T-helper 2 cell treated with Interferon-gamma antibody and Interleukin-4, amounts not matched to agents 5 μg/mL and 100 μg/mL, for 36 hours (primary cell): ENCODE results near the gene CDC25B.
A peak's percentile ranks its signal among the peaks of the same experiment; 100 is the strongest.

Experiments
- DNase-seq: peaks from one replicate; pipeline ENCODE4 v3.0.0; 2021; ENCODE audit warnings: low spot score
- H3K27ac Mint-ChIP-seq: one replicate; pipeline ENCODE4 v1.8.0; 2021; ENCODE audit warnings: mild to moderate bottlenecking, mixed read lengths
- H3K27me3 Mint-ChIP-seq: one replicate; pipeline ENCODE4 v1.8.0; 2021; ENCODE audit warnings: low read depth, mixed read lengths
- H3K36me3 Mint-ChIP-seq: one replicate; pipeline ENCODE4 v1.8.0; 2021; ENCODE audit warnings: low read depth, mixed read lengths
- H3K4me1 Mint-ChIP-seq: one replicate; pipeline ENCODE4 v1.8.0; 2021; ENCODE audit warnings: low read depth, mixed read lengths
- H3K4me3 Mint-ChIP-seq: one replicate; pipeline ENCODE4 v1.8.0; 2022; ENCODE audit warnings: mild to moderate bottlenecking, moderate library complexity, mixed read lengths
- H3K9me3 Mint-ChIP-seq: one replicate; pipeline ENCODE4 v1.8.0; 2021; ENCODE audit warnings: mixed read lengths

Gene CDC25B

GRCh38 chr20:3798908-3799248 lies 2.8 kb downstream of the CDC25B start:
- H3K27me3 Mint-ChIP-seq = no peaks in the 10 kb centered on the region
- H3K36me3 Mint-ChIP-seq = peaks cover 77% of the 10 kb centered on the region
- peak overlapping the region; percentile 90 for H3K27ac Mint-ChIP-seq
- peaks cover 42% of the 10 kb centered on the region for H3K4me1 Mint-ChIP-seq
- DNase-seq = no peak
- no peaks in the 10 kb centered on the region for H3K9me3 Mint-ChIP-seq
- peak overlapping the region; percentile 95 for H3K4me3 Mint-ChIP-seq

GRCh38 chr20:3800256-3800877 lies 4.3 kb downstream of the CDC25B start:
- H3K4me3 Mint-ChIP-seq = peak overlapping the region; percentile 46
- H3K36me3 Mint-ChIP-seq = peaks cover 87% of the 10 kb centered on the region
- peaks cover 50% of the 10 kb centered on the region for H3K4me1 Mint-ChIP-seq
- H3K9me3 Mint-ChIP-seq = no peaks in the 10 kb centered on the region
- DNase-seq = no peak
- H3K27me3 Mint-ChIP-seq = no peaks in the 10 kb centered on the region
- peak overlapping the region; percentile 90 for H3K27ac Mint-ChIP-seq

DNA sequence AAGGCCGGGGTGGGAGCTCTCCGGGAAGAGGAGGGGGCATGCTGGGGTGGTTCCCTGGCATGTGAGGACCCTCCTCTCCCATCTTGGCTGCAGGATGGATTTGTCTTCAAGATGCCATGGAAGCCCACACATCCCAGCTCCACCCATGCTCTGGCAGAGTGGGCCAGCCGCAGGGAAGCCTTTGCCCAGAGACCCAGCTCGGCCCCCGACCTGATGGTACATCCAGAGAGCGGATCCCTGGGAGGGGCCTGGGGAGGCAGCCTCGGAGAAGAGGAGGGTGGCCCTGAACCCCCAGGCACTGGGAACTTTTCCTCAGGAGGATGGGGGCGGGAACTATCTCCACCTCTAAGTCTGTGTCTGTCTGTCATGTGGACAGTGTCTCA lies 4.8 kb downstream of the CDC25B start:
- H3K27me3 Mint-ChIP-seq = no peaks in the 10 kb centered on the region
- H3K36me3 Mint-ChIP-seq = peaks cover 88% of the 10 kb centered on the region
- H3K4me1 Mint-ChIP-seq = peaks cover 51% of the 10 kb centered on the region
- H3K9me3 Mint-ChIP-seq = no peaks in the 10 kb centered on the region
- no peak overlapping the region for H3K4me3 Mint-ChIP-seq
- DNase-seq = no peak
- no peak overlapping the region for H3K27ac Mint-ChIP-seq

DNA sequence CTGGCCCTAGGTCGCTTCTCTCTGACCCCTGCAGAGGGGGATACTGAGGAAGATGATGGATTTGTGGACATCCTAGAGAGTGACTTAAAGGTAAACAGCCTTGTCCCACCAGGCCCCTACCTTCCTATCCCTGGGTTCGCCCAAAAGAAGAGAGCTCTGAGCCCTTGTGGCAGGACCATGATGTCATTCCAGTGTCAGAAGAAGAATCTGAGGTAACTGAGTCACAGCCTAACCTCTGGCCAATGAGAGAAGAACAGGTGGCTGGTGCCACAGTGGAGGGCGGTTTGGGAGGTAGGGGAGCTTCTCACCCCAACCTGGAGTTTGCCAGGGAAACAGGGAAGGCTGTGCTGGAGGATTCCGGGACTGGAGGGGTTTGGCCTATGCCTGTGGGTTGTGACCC lies 5.2 kb downstream of the CDC25B start:
- H3K27ac Mint-ChIP-seq = peak overlapping the region; percentile 41
- no peak for DNase-seq
- peaks cover 53% of the 10 kb centered on the region for H3K4me1 Mint-ChIP-seq
- H3K4me3 Mint-ChIP-seq = no peak overlapping the region
- H3K36me3 Mint-ChIP-seq = peaks cover 90% of the 10 kb centered on the region
- H3K27me3 Mint-ChIP-seq = no peaks in the 10 kb centered on the region
- H3K9me3 Mint-ChIP-seq = no peaks in the 10 kb centered on the region

DNA sequence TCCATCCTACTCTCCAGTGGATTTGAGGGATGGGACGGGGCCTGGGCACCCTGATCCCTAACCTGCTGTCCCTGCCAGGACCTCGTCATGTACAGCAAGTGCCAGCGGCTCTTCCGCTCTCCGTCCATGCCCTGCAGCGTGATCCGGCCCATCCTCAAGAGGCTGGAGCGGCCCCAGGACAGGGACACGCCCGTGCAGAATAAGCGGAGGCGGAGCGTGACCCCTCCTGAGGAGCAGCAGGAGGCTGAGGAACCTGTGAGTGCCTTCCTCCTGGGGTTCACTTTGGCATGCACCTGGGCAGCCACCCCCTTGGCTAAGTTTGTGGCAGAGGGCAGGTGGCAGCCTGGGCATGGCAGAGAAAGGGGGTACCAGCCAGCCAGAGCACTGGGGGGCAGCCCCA lies 5.7 kb downstream of the CDC25B start:
- Mint-ChIP-seq H3K4me3 (no peak overlapping the region), H3K4me1 (peaks cover 56% of the 10 kb centered on the region), H3K27me3 (no peaks in the 10 kb centered on the region), H3K27ac (no peak overlapping the region), H3K36me3 (peaks cover 92% of the 10 kb centered on the region), H3K9me3 (no peaks in the 10 kb centered on the region)
- DNase-seq = no peak

DNA sequence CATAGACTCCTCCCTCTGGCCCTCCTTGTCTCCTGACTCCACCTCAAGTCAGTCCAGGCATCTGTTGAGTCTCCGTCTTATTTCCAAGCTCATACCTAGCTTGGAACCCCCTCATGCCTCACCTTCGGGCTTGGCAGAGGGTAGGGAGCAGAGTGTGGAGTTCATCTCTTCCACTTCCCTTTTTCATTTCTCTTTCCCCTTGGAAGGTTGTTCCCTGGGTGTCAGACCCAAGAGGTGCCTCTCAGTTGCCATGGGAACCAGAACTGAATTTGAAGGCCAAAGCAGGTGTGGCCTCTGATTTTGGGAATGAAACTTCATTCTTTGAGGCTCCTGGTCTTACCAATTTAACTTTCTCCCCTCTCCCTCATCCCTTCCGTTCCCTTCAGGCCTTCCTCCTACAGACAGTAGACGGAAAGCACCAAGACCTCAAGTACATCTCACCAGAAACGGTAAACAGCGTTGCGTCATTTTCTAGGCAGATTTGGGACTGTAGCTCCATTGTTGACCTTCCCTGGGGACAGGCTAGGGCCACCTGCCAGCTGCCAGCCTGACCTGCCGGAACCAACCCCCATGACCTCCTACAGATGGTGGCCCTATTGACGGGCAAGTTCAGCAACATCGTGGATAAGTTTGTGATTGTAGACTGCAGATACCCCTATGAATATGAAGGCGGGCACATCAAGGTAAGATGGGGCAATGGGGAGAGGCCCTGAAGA lies 6.6 kb downstream of the CDC25B start:
- no peak for DNase-seq
- H3K36me3 Mint-ChIP-seq = peaks cover 89% of the 10 kb centered on the region
- H3K27me3 Mint-ChIP-seq = no peaks in the 10 kb centered on the region
- H3K9me3 Mint-ChIP-seq = no peaks in the 10 kb centered on the region
- H3K4me3 Mint-ChIP-seq = peak overlapping the region; percentile 1
- peaks cover 61% of the 10 kb centered on the region for H3K4me1 Mint-ChIP-seq
- peak overlapping the region; percentile 76 for H3K27ac Mint-ChIP-seq

DNA sequence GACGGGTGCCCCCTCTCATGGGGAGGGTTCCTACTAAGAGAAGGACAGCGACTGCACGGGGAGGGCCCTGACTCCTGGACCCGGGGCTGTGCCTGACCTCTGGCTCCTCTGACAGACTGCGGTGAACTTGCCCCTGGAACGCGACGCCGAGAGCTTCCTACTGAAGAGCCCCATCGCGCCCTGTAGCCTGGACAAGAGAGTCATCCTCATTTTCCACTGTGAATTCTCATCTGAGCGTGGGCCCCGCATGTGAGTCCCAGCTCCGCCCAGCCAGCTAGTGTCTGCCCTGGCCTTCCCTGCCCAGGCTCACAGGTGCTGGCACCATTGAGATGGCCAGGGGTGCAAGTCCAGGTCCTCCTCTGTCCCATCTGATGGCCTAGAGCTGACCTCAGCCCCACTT lies 7.2 kb downstream of the CDC25B start:
- Mint-ChIP-seq H3K27me3 (no peaks in the 10 kb centered on the region), H3K36me3 (peaks cover 85% of the 10 kb centered on the region), H3K9me3 (no peaks in the 10 kb centered on the region), H3K27ac (peak overlapping the region; percentile 79), H3K4me1 (peaks cover 58% of the 10 kb centered on the region), H3K4me3 (peak overlapping the region; percentile 1)
- no peak for DNase-seq

DNA sequence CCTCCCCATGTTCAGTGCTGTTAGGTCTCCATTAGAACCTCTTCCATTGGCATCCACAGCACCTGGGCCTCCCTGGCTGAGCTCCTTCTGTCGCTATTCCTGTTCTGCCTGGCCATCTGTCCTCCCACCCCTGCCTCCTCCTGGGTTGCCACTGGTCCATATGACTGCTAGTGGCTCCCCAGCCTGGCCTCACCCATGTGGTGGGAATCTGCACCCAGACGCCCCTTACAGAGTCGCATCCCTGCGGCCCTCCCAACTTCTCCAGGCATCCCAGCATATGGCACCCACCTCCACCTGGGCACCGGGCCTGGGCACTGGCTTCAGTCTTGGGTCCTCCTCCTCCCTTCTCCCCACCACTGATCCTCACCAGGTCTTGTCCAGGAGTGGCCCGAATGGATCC lies 7.7 kb downstream of the CDC25B start:
- Mint-ChIP-seq H3K36me3 (peaks cover 79% of the 10 kb centered on the region), H3K27ac (peak overlapping the region; percentile 79), H3K4me3 (peak overlapping the region; percentile 34), H3K4me1 (peaks cover 54% of the 10 kb centered on the region), H3K9me3 (no peaks in the 10 kb centered on the region), H3K27me3 (no peaks in the 10 kb centered on the region)
- no peak for DNase-seq

GRCh38 chr20:3804254-3804751 lies 8.2 kb downstream of the CDC25B start:
- Mint-ChIP-seq H3K4me1 (peaks cover 51% of the 10 kb centered on the region), H3K27me3 (no peaks in the 10 kb centered on the region), H3K36me3 (peaks cover 76% of the 10 kb centered on the region), H3K4me3 (peak overlapping the region; percentile 34), H3K9me3 (no peaks in the 10 kb centered on the region), H3K27ac (no peak overlapping the region)
- DNase-seq = no peak

DNA sequence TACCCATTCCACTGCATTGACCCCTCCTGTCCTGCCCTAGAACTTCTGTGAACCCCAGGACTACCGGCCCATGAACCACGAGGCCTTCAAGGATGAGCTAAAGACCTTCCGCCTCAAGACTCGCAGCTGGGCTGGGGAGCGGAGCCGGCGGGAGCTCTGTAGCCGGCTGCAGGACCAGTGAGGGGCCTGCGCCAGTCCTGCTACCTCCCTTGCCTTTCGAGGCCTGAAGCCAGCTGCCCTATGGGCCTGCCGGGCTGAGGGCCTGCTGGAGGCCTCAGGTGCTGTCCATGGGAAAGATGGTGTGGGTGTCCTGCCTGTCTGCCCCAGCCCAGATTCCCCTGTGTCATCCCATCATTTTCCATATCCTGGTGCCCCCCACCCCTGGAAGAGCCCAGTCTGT lies 8.7 kb downstream of the CDC25B start:
- Mint-ChIP-seq H3K4me1 (peaks cover 47% of the 10 kb centered on the region), H3K27ac (peak overlapping the region; percentile 41), H3K9me3 (no peaks in the 10 kb centered on the region), H3K4me3 (no peak overlapping the region), H3K27me3 (no peaks in the 10 kb centered on the region), H3K36me3 (peaks cover 71% of the 10 kb centered on the region)
- no peak for DNase-seq

DNA sequence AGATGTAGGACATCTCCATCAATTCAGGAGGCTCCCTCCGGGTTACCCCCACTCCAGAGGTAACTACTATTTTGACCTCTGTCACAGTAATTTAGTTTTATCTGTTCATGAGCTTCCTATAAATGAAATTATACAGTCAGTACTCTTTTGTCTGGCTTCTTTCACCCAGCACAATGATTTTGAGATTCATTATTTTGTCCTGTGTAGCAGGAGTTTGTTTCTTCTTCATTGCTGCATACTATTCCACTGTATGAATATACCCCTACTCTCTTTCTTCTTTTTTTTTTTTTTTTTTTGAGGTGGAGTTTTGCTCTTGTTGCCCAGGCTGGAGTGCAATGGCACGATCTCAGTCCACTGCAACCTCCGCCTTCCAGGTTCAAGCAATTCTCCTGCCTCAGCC lies 12.4 kb downstream of the CDC25B start:
- H3K27me3 Mint-ChIP-seq = no peaks in the 10 kb centered on the region
- peak overlapping the region; percentile 31 for H3K27ac Mint-ChIP-seq
- no peak for DNase-seq
- peaks cover 52% of the 10 kb centered on the region for H3K36me3 Mint-ChIP-seq
- no peak overlapping the region for H3K4me3 Mint-ChIP-seq
- no peaks in the 10 kb centered on the region for H3K9me3 Mint-ChIP-seq
- H3K4me1 Mint-ChIP-seq = peaks cover 64% of the 10 kb centered on the region

- DNase-seq = peak; percentile 85
- Mint-ChIP-seq H3K27ac (peak overlapping the region; percentile 99), H3K4me1 (peaks cover 61% of the 10 kb centered on the region), H3K4me3 (peak overlapping the region; percentile 82), H3K27me3 (no peaks in the 10 kb centered on the region), H3K9me3 (no peaks in the 10 kb centered on the region), H3K36me3 (peaks cover 29% of the 10 kb centered on the region)
Measured at GRCh38 chr20:3811467-3812258, 15.6 kb downstream of the CDC25B start.

GRCh38 chr20:3812259-3812681 lies 16.2 kb downstream of the CDC25B start:
- Mint-ChIP-seq H3K27ac (peak overlapping the region; percentile 99), H3K36me3 (peaks cover 23% of the 10 kb centered on the region), H3K4me3 (peak overlapping the region; percentile 82), H3K27me3 (no peaks in the 10 kb centered on the region), H3K9me3 (no peaks in the 10 kb centered on the region), H3K4me1 (peaks cover 58% of the 10 kb centered on the region)
- no peak for DNase-seq
